Activated naive CD4-positive, alpha-beta T cell treated with anti-CD3 and anti-CD28 coated beads for 36 hours (primary cell): Measurements from ENCODE around the gene ATRIP. TPM values are rescaled to one million over a fixed set of nuclear protein-coding genes. Genes with fewer than 3 reads are reported as not detected.

Source experiments
- CTCF ChIA-PET: fragments of 350-600 bp; sonication (Branson Sonifier 250); formaldehyde crosslinking; loops from one replicate; lab custom pipeline; 2021; ENCODE audit warnings: antibody characterized with exemption; lab: Charles Lee
- DNase-seq: peaks from one replicate; pipeline ENCODE4 v3.0.0-alpha.2; 2020
- H3K27ac Mint-ChIP-seq: one replicate; pipeline ENCODE4 v1.8.0; 2021; ENCODE audit warnings: mild to moderate bottlenecking, mixed read lengths
- H3K27me3 Mint-ChIP-seq: one replicate; pipeline ENCODE4 v1.8.0; 2021; ENCODE audit warnings: low read depth, mixed read lengths
- H3K36me3 Mint-ChIP-seq: one replicate; pipeline ENCODE4 v1.8.0; 2021; ENCODE audit warnings: low read depth, mixed read lengths
- H3K4me1 Mint-ChIP-seq: one replicate; pipeline ENCODE4 v1.8.0; 2021; ENCODE audit warnings: low read depth, mixed read lengths
- H3K4me3 Mint-ChIP-seq: one replicate; pipeline ENCODE4 v1.8.0; 2021; ENCODE audit warnings: mild to moderate bottlenecking, moderate library complexity, mixed read lengths
- H3K9me3 Mint-ChIP-seq: one replicate; pipeline ENCODE4 v1.8.0; 2021; ENCODE audit warnings: mixed read lengths
- intact Hi-C: fragments of 100-400 bp; cut with micrococcal nuclease; formaldehyde crosslinking; loops from one replicate; pipeline ENCODE4 v1.15.1; 2023
- total RNA-seq, 2 experiments: library from RNA; stranded (reverse); gene quantifications; one replicate each; pipeline ENCODE4 v1.2.3, GENCODE V29; 2021

ATRIP gene
- total RNA-seq, 2 experiments from 2014 or later, result 8.9 to 10.0 TPM

DNA sequence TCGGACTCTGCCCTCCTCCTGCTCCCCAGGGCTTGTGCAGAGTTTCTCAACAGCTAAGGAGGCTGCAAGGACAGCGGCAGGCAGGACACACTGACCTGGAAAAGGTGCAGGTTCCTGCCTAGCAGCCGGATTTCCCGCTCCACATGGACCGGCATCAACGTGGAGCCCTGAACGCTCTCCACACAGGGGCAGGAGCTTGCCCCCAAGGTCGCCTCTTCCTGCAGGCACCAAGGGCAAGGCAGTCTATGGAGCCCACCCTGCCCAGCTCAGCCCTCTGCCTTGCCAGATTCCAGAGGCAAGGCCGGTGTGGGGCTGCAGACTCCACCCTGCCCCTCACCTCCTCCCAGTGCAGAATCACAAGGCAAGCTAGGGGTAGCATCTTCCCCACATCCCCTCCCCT is 27.4 kb upstream of the ATRIP start:
- intact Hi-C loops, result no loop called here
- Mint-ChIP-seq H3K36me3 (no peaks in the 10 kb centered on the region), H3K9me3 (no peaks in the 10 kb centered on the region), H3K27ac (no peak overlapping the region), H3K4me3 (no peak overlapping the region), H3K4me1 (no peaks in the 10 kb centered on the region), H3K27me3 (no peaks in the 10 kb centered on the region)
- no peak for DNase-seq
- CTCF ChIA-PET, result interaction anchor here (0.5 to 1.5 kb wide), 5 partner anchors 17 to 130 kb away, joined by 3 to 7 read pairs (median 4); no protein-coding TSS in a partner anchor

DNA sequence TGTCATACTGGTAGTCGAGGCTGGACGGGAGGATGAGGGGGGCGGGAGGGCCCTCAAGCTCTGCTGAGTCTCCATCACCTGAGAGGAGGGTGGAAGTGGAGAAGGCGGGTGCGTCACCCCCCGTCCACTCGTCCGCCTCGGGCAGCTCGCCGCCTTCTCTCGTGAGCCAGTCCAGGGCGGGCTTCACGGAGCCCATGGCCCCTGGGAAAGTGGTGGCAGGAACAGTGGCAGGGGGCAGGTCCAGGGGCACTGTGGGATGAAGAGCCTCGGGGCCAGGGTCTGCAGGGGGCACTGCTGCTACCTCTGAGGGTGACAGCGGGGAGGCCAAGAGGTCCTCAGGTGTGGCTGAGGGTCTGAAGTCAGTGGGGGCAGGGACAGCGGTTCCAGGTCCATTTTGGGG is 26.9 kb upstream of the ATRIP start:
- Mint-ChIP-seq H3K27ac (no peak overlapping the region), H3K4me3 (no peak overlapping the region), H3K9me3 (no peaks in the 10 kb centered on the region), H3K27me3 (no peaks in the 10 kb centered on the region), H3K4me1 (no peaks in the 10 kb centered on the region), H3K36me3 (no peaks in the 10 kb centered on the region)
- no peak for DNase-seq
- intact Hi-C loops, result no loop called here
- CTCF ChIA-PET, result interaction anchor here (0.5 to 1.5 kb wide), 4 partner anchors 16 to 130 kb away, joined by 3 to 7 read pairs (median 4); no protein-coding TSS in a partner anchor

DNA sequence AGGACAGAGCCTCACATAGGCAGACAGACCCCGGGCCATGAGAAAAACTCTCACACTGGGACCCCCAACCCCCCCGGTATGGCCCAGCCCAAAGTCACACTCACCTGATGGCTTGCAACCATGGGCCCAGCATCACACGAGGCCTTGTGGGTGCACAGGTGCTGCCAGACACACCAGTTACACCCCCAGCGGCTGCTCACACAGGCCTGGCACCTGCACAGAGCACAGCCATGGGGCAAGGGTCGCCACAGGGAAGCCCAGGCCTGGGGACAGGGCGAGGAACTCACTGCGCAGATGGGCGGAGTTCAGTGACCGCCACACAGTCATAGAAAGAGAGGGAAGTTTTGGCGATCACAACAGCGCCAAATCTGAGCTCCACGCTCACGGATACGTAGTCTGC is 26.0 kb upstream of the ATRIP start:
- no peak overlapping the region for H3K4me3 Mint-ChIP-seq
- H3K36me3 Mint-ChIP-seq, result no peaks in the 10 kb centered on the region
- CTCF ChIA-PET, result interaction anchor here (1.3 kb wide), 1 partner anchor 15 kb away, joined by 7 read pairs; no protein-coding TSS in a partner anchor
- no peak for DNase-seq
- H3K9me3 Mint-ChIP-seq, result no peaks in the 10 kb centered on the region
- H3K4me1 Mint-ChIP-seq, result no peaks in the 10 kb centered on the region
- intact Hi-C loops, result no loop called here
- no peaks in the 10 kb centered on the region for H3K27me3 Mint-ChIP-seq
- H3K27ac Mint-ChIP-seq, result no peak overlapping the region

DNA sequence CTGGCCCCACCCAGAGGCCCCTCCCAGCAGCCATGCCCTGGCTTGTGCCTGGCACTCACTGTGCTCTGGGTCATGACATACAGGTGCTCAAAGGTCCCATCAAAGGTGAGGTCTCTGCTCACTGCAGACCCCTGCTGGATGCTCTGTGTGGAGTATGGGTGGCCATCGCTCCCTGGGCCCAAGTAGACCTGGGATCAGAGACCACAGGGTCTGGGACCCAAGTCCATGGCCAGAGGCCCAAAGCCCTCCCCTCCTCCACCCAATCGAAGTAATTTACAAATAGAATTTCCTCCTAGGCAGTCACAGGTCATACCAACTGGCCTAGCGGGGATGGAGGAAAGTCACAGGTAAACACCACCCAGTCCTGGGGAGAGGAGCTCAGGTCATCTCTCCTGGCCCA is 24.3 kb upstream of the ATRIP start:
- H3K27ac Mint-ChIP-seq, result no peak overlapping the region
- no peaks in the 10 kb centered on the region for H3K36me3 Mint-ChIP-seq
- H3K27me3 Mint-ChIP-seq, result no peaks in the 10 kb centered on the region
- H3K9me3 Mint-ChIP-seq, result no peaks in the 10 kb centered on the region
- H3K4me1 Mint-ChIP-seq, result no peaks in the 10 kb centered on the region
- intact Hi-C loops, result no loop called here
- no peak for DNase-seq
- H3K4me3 Mint-ChIP-seq, result no peak overlapping the region
- CTCF ChIA-PET, result interaction anchor here (0.8 to 2.0 kb wide), 2 partner anchors 14 to 127 kb away, joined by 5 to 6 read pairs; no protein-coding TSS in a partner anchor

DNA sequence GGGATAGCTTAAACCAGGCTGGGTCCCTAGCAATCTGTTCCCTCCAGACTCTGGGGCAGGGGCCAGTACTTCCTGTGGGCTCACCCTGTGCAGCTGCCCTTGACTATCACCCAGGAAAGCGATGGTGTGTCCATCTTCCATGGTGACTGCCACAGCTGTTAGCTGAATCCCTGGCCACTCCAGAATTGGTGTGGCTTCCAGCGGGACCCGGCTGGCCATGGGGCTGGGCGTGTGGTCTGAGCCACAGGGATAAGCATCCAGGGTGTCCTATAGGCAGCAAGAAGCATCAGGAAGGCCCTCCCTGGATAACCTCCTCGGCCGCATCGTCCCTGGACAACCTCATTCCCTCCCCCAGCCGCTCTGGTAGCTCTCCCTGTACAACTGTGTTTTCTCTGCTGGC is 23.9 kb upstream of the ATRIP start:
- CTCF ChIA-PET, result interaction anchor here (0.8 to 2.1 kb wide), 3 partner anchors 13 to 126 kb away, joined by 5 to 10 read pairs (median 6); no protein-coding TSS in a partner anchor
- H3K9me3 Mint-ChIP-seq, result no peaks in the 10 kb centered on the region
- no peak overlapping the region for H3K4me3 Mint-ChIP-seq
- H3K27ac Mint-ChIP-seq, result no peak overlapping the region
- H3K36me3 Mint-ChIP-seq, result no peaks in the 10 kb centered on the region
- DNase-seq, result no peak
- no peaks in the 10 kb centered on the region for H3K4me1 Mint-ChIP-seq
- peaks cover under 1% of the 10 kb centered on the region for H3K27me3 Mint-ChIP-seq
- intact Hi-C loops, result no loop called here

DNA sequence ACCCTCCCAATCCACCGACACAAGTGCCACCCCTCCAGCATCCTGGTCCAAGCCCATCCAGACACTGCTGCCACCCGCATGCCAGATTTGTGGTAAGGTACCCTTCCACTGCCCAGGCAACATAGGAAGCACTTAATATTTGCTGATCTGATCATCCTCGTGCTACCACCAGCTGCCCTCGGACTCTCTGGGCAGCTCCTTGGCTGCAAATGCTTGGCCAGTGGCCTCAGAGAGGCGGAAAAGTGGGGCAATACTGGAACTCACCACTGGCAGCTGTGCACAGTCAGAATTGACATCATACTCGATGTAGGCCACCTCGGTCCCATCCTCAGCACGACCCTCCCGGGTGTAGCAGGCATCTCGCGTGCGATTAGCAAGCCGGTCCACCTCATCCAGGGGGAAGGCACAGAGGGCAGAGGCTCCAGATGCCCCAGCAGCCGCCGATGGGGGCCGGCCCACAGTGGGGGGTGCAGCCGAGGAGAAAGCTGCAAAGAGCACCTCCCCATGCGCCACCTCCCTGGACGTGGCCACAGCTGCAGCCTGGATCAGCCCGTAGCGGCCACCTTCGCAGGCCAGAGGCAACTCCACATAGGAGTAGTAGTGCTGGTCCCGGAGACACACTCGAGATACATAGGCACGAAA is 23.2 kb upstream of the ATRIP start:
- H3K27ac Mint-ChIP-seq, result no peak overlapping the region
- intact Hi-C loops, result no loop called here
- no peaks in the 10 kb centered on the region for H3K9me3 Mint-ChIP-seq
- H3K36me3 Mint-ChIP-seq, result no peaks in the 10 kb centered on the region
- no peaks in the 10 kb centered on the region for H3K4me1 Mint-ChIP-seq
- peaks cover 7% of the 10 kb centered on the region for H3K27me3 Mint-ChIP-seq
- CTCF ChIA-PET, result interaction anchor here (2.0 to 2.1 kb wide), 2 partner anchors 13 to 126 kb away, joined by 5 to 10 read pairs; no protein-coding TSS in a partner anchor
- no peak overlapping the region for H3K4me3 Mint-ChIP-seq
- DNase-seq, result no peak

DNA sequence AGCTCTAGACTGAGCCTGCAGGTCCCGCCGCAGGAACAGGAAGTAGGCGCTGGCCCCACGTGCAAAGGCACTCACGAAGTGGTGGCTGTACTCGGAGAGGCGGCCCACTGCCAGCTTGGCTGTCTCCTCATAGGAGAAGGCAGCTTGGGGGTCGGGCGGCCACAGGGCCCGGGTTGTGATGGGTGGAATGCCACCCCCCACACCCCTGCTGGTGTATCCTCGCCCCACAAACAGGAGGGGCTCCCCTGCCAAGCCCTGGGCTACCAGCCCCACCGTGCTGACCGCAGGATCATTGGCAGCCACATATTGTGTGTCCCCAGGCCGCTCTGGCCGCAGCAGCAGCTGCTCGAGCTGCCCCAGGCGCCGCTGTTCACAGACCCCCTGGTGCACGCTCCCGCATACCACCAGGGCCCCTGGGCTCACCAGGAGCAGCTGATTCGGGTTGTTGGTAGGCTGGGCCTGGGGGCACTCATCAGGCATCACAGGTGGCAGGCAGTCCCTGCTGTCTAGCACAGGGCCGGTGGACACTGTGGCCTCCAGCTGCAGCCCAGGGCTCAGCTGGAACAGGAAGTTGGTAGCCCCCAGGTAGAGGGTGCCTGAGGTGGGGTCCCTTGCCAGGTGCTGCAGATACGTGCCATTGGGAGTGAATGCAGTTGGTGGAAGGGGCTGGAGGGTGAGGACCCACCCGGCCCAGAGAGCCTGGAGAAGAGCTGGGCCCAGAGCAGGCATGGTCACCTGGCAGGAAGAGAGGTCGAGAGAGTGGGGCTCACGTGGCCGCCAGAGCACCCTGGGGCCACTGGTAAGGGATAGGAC is 22.4 kb upstream of the ATRIP start:
- Mint-ChIP-seq H3K4me3 (no peak overlapping the region), H3K27ac (no peak overlapping the region), H3K27me3 (peaks cover 7% of the 10 kb centered on the region), H3K36me3 (no peaks in the 10 kb centered on the region), H3K9me3 (no peaks in the 10 kb centered on the region), H3K4me1 (no peaks in the 10 kb centered on the region)
- DNase-seq, result no peak
- intact Hi-C loops, result no loop called here
- CTCF ChIA-PET, result interaction anchor here (0.8 to 2.1 kb wide), 3 partner anchors 12 to 194 kb away, joined by 3 to 10 read pairs (median 5); no protein-coding TSS in a partner anchor

DNA sequence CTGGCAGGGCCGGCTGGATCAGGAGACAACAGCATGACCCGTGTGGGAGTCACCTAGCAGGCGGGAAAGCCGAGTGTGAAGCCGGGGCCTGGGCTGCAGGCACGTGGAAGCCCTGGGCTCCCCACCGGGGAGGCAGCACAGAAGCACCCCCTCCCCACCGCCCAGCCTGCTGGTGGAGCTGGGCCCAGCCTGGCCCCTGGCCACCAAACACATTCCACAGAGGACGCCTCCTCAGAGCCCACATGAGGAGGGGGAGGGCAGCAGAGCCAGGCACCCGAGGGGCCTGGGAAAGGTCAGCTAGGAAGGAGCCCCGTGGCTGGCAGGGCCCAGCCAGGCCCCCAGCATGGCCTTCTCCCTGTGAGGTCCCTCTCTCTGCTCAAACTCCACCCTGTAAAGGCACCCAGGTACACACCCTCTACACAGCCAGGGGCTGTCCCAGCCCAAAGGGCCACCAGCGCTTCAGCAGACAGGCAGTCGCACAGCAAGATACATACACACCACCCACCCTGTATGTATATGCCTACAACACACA is 21.2 kb upstream of the ATRIP start:
- H3K36me3 Mint-ChIP-seq, result no peaks in the 10 kb centered on the region
- intact Hi-C loops, result no loop called here
- DNase-seq, result no peak
- CTCF ChIA-PET, result interaction anchor here (3.8 kb wide), 1 partner anchor 11 kb away, joined by 22 read pairs; no protein-coding TSS in a partner anchor
- peaks cover 5% of the 10 kb centered on the region for H3K4me1 Mint-ChIP-seq
- peaks cover 7% of the 10 kb centered on the region for H3K27me3 Mint-ChIP-seq
- no peak overlapping the region for H3K4me3 Mint-ChIP-seq
- H3K9me3 Mint-ChIP-seq, result no peaks in the 10 kb centered on the region
- no peak overlapping the region for H3K27ac Mint-ChIP-seq

DNA sequence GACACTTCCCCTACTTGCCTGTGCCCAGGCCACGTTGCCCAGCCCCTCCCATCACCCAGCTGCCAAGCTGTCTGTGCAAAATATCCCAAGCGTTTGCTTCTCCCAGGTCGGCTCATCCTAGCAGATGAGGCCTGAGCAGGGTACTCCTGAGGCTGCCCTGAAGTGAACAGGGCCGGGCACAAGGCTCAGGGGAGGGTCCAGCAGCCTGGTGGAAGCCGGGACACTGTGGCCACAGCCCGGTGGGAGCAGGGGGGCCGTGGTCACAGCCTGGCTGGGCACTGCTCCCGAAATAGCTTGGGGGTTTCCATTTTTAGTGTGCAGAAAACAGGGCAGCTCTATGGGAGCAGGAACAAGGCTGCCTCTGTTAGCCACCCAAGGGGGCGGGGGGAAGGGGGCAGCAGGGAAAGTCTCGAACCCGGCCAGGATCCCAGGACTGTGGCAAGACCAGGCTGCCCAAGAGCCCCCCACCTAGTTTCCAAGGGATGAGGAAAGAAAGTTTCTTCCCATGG is 20.1 kb upstream of the ATRIP start:
- H3K27me3 Mint-ChIP-seq, result peaks cover 7% of the 10 kb centered on the region

DNA sequence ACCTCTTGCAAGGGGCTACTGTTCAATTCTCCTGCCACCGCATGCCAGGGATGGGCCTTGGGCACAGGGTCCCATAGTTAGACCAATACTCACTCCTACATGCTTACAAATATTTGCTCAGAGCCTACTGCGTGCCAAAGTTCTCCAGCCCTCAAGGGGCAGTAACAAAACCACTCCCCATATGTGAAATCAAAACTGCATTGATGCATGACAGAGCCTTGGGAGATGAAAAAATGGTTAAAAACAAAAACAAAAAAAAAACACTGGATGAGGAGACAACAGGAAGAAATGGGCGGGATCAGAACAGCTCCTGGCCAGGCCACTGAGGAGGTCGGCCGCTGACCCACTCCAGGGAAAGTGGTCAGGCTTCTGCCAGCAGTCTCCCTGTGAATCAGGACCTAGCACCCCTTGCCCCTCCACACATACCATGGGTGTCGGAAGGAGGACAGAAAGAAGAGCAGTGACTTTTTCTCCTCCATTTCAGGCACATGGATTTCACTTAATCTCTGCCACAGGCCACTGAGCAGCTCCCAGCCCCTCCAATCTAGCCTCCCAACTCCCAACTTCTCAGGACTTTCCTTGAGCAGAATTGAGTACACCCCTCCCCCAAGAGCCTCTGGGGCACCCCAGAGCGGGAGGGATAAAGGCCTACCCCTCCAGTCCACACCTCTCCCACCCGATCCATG is 19.4 kb upstream of the ATRIP start:
- DNase-seq, result no peak
- H3K27ac Mint-ChIP-seq, result no peak overlapping the region
- H3K4me3 Mint-ChIP-seq, result no peak overlapping the region
- peaks cover 11% of the 10 kb centered on the region for H3K4me1 Mint-ChIP-seq
- H3K36me3 Mint-ChIP-seq, result peaks cover 10% of the 10 kb centered on the region
- H3K27me3 Mint-ChIP-seq, result peaks cover 7% of the 10 kb centered on the region
- H3K9me3 Mint-ChIP-seq, result no peaks in the 10 kb centered on the region
- intact Hi-C loops, result no loop called here
- CTCF ChIA-PET, result interaction anchor here (3.8 kb wide), 1 partner anchor 9 kb away, joined by 22 read pairs; no protein-coding TSS in a partner anchor

More for the DNA sequence above, 20.1 kb upstream of the ATRIP start:
- intact Hi-C loops, result no loop called here
- no peak for DNase-seq
- peaks cover 6% of the 10 kb centered on the region for H3K36me3 Mint-ChIP-seq
- H3K4me3 Mint-ChIP-seq, result no peak overlapping the region
- CTCF ChIA-PET, result interaction anchor here (3.8 kb wide), 1 partner anchor 10 kb away, joined by 22 read pairs; no protein-coding TSS in a partner anchor
- peaks cover 11% of the 10 kb centered on the region for H3K4me1 Mint-ChIP-seq
- H3K27ac Mint-ChIP-seq, result no peak overlapping the region
- H3K9me3 Mint-ChIP-seq, result no peaks in the 10 kb centered on the region

DNA sequence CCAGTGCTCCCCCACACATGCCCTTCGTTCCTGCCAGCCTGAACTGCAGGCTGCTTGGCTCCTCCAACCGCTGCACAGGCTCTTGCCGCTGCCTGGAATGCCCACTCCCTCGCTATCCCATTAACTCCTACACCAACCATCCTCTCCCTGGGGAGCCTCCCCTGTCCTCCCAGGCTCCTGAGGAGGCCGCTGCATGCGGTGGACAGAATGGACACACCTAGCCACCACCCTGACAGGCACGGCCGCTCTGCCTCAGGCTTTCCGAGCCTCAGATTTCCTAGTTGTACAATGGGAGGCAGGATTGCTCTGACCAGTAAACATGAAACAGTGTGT is 18.9 kb upstream of the ATRIP start:
- DNase-seq, result no peak
- peaks cover 11% of the 10 kb centered on the region for H3K4me1 Mint-ChIP-seq
- peaks cover 13% of the 10 kb centered on the region for H3K36me3 Mint-ChIP-seq
- peaks cover 7% of the 10 kb centered on the region for H3K27me3 Mint-ChIP-seq
- H3K4me3 Mint-ChIP-seq, result peak overlapping the region; percentile 44
- intact Hi-C loops, result no loop called here
- no peaks in the 10 kb centered on the region for H3K9me3 Mint-ChIP-seq
- CTCF ChIA-PET, result interaction anchor here (3.8 kb wide), 1 partner anchor 9 kb away, joined by 22 read pairs; no protein-coding TSS in a partner anchor
- H3K27ac Mint-ChIP-seq, result no peak overlapping the region
